T-helper 1 cell treated with Interleukin-12 subunit alpha and Interleukin-12 subunit beta and Interleukin-4 antibody, amounts not matched to agents 30 ng/mL and 1 ng/mL, for 36 hours (primary cell): ENCODE measurements around the gene ERG. TPM values are rescaled to one million over a fixed set of nuclear protein-coding genes. Genes with fewer than 3 reads are reported as not detected.

ENCODE experiments used
- intact Hi-C: fragments of 100-400 bp; cut with micrococcal nuclease; formaldehyde crosslinking; loops from one replicate; pipeline ENCODE4 v1.15.1; 2024
- total RNA-seq: library from RNA; stranded (reverse); gene quantifications from 2 replicates; pipeline ENCODE4 v1.2.3, GENCODE V29; 2022

ERG gene
- total RNA-seq, 1 donor from 2014 or later: not detected

GRCh38 chr21:38474796-38475195 lies 23.5 kb downstream of the ERG start:
- intact Hi-C loops: no loop called here

DNA sequence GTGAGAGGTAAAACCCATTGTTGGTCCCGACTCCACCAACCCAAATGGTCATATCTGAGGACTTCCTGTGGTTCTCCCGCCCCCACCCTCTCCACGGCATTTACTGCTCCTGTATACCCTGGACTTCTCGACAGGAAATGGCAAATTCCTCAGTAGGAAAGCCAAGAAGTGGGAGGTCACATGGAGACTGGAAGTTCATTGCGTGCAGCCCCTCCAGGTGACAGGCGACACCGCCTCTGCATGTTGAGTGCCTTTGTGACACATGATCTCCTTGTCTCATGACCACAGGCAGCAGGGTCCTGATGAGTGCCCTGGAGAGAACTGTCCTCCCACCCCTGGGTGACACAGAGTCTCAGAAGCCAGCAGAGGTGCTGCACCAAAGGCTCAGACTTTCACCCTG lies 24.2 kb downstream of the ERG start:
- intact Hi-C loops: no loop called here

DNA sequence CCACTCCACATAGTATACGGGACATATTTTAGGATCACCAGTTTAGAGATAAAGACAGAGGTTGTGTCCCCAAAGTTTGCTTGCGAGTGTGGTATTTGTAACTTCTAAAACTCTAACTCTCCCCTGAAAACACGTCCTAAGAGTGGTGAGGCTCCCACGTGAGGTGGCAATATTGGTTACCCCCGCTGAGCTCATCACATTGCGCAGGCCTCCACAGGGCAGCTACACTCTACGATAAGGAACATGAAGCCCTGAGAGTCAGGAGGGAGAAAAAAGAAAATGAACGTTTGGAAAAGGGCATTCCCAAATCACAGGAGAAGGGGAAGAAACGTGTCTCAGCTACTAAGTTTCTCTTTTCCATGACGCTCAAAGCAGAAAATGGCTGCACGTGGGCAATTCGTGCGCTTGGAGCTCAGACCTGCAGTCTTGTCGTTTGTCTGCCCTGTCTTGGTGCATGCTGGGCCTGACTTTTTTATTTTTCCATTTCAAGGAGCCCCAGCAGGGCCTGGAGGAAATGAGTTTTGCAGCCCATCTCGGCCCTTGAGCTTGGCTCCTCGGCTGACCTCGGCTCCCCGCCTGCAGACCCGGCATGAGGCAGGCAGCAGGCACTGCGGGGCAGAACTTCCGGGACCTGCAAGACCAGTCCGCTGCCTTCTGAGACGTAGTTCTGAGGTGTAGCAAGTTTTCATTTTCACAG lies 25.7 kb downstream of the ERG start:
- intact Hi-C loops: no loop called here

- intact Hi-C loops: no loop called here
Measured at GRCh38 chr21:38471766-38472165, 26.5 kb downstream of the ERG start.

DNA sequence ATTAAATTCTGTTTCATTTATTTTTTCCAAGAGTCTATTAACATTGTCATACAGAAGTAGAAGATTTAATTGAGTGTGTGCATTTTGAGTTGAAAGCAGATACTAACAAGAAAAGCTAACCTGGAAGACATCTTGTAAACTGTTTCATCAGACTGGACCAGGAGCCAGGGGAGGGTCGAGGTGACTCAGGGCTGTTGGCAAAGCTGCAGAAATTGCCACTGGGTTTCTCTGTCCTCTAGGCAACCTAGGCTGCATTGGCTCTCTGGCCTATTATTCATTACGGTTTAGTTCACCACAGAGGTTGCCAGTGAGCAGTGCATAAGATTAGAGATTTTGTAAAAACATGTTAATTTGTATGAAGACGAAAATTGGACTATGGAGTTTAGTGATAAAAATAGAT lies 27.5 kb downstream of the ERG start:
- intact Hi-C loops: no loop called here

- intact Hi-C loops: no loop called here
Measured at GRCh38 chr21:38469642-38470041, 28.6 kb downstream of the ERG start.

GRCh38 chr21:38468989-38469388 lies 29.3 kb downstream of the ERG start:
- intact Hi-C loops: no loop called here

GRCh38 chr21:38467911-38468310 lies 30.4 kb downstream of the ERG start:
- intact Hi-C loops: no loop called here

- intact Hi-C loops: no loop called here
Measured at GRCh38 chr21:38467374-38467773, 30.9 kb downstream of the ERG start.

GRCh38 chr21:38460171-38460742 lies 38.0 kb downstream of the ERG start:
- intact Hi-C loops: no loop called here

DNA sequence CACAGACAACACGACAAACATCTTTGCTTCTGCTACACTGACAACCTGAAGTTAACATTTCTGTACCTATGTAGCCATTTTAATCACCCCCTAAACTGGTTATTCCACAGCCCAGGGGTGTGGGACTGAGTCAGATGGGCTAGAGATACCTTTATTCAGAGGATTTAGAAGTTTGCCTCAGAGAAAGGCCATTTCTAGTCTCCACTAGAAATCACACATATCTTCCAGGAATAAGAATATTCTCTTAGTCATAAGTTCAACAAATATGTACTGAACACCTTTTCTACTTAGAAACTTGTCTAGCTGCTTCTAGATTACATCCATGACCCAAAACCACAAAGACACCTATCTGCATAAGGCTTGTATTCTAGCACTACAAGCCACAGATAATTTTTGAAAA lies 38.8 kb downstream of the ERG start:
- intact Hi-C loops: no loop called here

- intact Hi-C loops: no loop called here
Measured at GRCh38 chr21:38455403-38455802, 42.9 kb downstream of the ERG start.

GRCh38 chr21:38454702-38455101 lies 43.6 kb downstream of the ERG start:
- intact Hi-C loops: no loop called here

DNA sequence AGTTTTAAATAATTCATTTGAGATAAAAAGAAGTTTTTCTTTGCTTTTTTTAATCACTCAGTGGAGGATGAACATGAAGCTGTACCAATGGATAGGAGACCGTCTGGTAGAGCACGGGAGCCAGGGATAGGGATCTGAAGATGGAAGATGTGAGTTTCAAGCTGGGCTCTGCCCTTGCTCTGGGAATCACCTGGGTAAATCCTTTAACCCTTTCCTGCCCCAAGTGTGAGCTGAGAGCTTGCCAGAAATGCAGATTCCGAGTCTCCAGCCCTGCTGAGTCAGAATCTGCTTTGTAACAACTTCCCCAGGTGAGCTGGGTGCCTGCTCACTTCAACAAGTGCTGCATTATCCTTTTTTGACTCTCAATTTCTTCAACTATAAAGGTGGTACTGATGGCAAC lies 44.1 kb downstream of the ERG start:
- intact Hi-C loops: no loop called here

- intact Hi-C loops: no loop called here
Measured at GRCh38 chr21:38448671-38449385, 49.4 kb downstream of the ERG start.

- intact Hi-C loops: no loop called here
Measured at GRCh38 chr21:38447611-38448010, 50.7 kb downstream of the ERG start.

GRCh38 chr21:38444691-38445090 lies 53.6 kb downstream of the ERG start:
- intact Hi-C loops: no loop called here

DNA sequence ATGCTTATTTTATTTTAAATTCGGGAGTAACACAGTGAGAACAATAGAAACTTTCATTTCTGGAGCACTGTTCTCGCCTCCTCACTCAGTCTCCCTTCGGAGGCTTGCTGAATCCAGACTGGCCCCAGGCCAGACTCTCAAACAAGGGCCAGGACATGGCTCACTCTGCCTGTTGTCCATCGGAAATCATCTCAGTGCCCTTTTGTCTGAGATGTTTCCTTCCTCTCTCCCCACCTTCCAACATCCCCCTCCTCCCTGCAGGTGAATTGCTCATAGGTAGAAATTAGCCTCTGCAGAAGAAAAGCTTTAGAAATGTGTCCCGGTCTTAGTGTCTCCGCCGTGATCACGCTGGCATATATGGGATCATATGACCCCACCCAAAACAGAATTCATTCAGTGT lies 55.2 kb downstream of the ERG start:
- intact Hi-C loops: no loop called here

- intact Hi-C loops: no loop called here
Measured at GRCh38 chr21:38441153-38441552, 57.1 kb downstream of the ERG start.

- intact Hi-C loops: no loop called here
Measured at GRCh38 chr21:38440746-38441145, 57.5 kb downstream of the ERG start.

DNA sequence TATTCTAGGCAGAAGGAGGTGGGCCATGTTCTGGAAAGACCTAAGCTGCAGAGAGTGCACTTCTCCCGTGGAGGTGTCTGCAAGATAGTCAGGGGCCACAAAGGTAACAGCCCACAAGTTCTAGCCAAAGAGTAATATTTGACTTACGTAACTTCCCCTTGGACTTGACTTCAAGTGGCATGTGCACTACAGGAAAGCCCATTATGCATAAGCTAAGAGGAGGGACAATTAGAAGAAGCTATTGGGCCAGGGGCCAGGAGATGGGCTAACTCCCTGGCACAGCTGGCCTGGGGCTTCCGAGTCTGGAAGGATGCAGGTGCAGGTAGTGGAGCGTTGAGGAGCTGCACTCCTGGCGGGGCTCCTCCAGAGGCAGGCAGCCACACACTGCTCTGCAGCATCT lies 58.3 kb downstream of the ERG start:
- intact Hi-C loops: no loop called here

DNA sequence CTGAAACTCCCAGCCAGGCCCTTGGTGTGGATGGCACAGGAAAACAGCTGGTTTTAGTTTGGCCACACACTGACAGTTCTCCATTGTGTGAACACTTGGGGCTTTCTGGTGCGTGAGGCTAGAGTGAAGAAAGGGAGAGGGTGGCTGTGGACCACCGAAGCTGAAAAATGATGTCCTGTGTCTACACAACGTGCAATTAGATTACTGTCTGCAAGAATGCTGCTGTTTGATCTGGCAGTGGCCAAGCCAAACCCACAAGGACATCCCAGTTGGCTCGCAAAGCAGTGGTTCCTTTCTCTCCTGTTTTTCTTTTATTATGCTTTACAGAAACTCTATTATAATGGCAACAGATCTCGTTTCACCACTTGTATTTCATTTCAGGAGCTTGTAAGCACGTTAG lies 58.9 kb downstream of the ERG start:
- intact Hi-C loops: no loop called here

- intact Hi-C loops: no loop called here
Measured at GRCh38 chr21:38438462-38438893, 59.8 kb downstream of the ERG start.
